Neural progenitor cell (in vitro differentiated cells): ENCODE data around the gene FAM135A.
"Not testable (repeated sequence)": the region's sequence is repeated elsewhere in the genome, so short reads cannot be mapped to it uniquely, and the experiment has no call there.

Source experiments
- EZH2 ChIP-seq: fragments of 200-600 bp; sonication (generic); IDR thresholded peaks from 2 replicates; pipeline ENCODE4 v1.6.1; 2017; ENCODE audit warnings: antibody characterized with exemption, mild to moderate bottlenecking, moderate library complexity
- EZH2phosphoT487 ChIP-seq: fragments of 200-600 bp; sonication (generic); IDR thresholded peaks from 2 replicates; pipeline ENCODE4 v1.6.1; 2017; ENCODE audit warnings: antibody characterized with exemption
- TF ChIP-seq, protein P1 (sequence below): fragments of 200-600 bp; sonication (generic); IDR thresholded peaks from 2 replicates; pipeline ENCODE4 v1.5.1; 2017; ENCODE audit warnings: antibody characterized with exemption, mild to moderate bottlenecking

DNA sequence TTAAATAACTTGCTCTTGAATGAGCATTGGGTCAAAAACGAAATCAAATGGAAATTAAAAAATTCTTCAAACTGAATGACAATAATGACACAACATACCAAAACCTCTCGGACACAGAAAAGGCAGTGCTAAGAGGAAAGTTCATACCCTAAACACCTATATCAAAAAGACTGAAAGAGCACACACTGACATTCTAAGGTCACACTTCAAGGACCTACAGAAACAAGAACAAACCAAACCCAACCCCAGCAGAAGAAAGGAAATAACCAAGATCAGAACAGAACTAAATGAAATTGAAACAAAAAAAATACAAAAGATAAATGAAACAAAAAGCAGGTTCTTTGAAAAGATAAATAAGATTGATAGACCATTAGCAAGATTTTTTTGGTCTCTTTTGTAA, 194.1 kb downstream of the FAM135A start:
- not testable (repeated sequence) for TF ChIP-seq EZH2, EZH2phosphoT487
- TF ChIP-seq, protein P1, sequence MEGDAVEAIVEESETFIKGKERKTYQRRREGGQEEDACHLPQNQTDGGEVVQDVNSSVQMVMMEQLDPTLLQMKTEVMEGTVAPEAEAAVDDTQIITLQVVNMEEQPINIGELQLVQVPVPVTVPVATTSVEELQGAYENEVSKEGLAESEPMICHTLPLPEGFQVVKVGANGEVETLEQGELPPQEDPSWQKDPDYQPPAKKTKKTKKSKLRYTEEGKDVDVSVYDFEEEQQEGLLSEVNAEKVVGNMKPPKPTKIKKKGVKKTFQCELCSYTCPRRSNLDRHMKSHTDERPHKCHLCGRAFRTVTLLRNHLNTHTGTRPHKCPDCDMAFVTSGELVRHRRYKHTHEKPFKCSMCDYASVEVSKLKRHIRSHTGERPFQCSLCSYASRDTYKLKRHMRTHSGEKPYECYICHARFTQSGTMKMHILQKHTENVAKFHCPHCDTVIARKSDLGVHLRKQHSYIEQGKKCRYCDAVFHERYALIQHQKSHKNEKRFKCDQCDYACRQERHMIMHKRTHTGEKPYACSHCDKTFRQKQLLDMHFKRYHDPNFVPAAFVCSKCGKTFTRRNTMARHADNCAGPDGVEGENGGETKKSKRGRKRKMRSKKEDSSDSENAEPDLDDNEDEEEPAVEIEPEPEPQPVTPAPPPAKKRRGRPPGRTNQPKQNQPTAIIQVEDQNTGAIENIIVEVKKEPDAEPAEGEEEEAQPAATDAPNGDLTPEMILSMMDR = not testable (repeated sequence)
